Type B pancreatic cell (in vitro differentiated cells): ENCODE data around the gene GFRA1. TPM values are rescaled to one million over a fixed set of nuclear protein-coding genes. Genes with fewer than 3 reads are reported as not detected.

Experiments used
- DNase-seq: peaks from one replicate; pipeline ENCODE4 v3.0.0; 2021; ENCODE audit warnings: mixed read lengths; ENCODE audit not compliant: unreplicated experiment; ENCODE audit errors: extremely low spot score
- H3K27ac Mint-ChIP-seq: 2 replicates; pipeline ENCODE4 v1.8.0; 2021; ENCODE audit warnings: mild to moderate bottlenecking, mixed read lengths
- H3K27me3 Mint-ChIP-seq: 2 replicates; pipeline ENCODE4 v1.8.0; 2021; ENCODE audit warnings: mixed read lengths
- H3K36me3 Mint-ChIP-seq: 2 replicates; pipeline ENCODE4 v1.8.0; 2021; ENCODE audit warnings: mixed read lengths
- H3K4me1 Mint-ChIP-seq: one replicate; pipeline ENCODE4 v1.8.0; 2021; ENCODE audit warnings: mixed read lengths; ENCODE audit not compliant: unreplicated experiment
- H3K4me3 Mint-ChIP-seq: 2 replicates; pipeline ENCODE4 v1.8.0; 2021; ENCODE audit warnings: mild to moderate bottlenecking, mixed read lengths
- H3K9me3 Mint-ChIP-seq: 2 replicates; pipeline ENCODE4 v1.8.0; 2021; ENCODE audit warnings: mixed read lengths
- CTCF ChIP-seq: fragments of 200-600 bp; sonication (generic); conservative IDR thresholded peaks from 2 replicates; pipeline ENCODE4 v1.5.0; 2021; ENCODE audit warnings: antibody characterized with exemption, mild to moderate bottlenecking
- total RNA-seq: library from RNA; stranded (reverse); gene quantifications from 2 replicates; pipeline ENCODE4 v1.2.1, GENCODE V29; 2021; ENCODE audit warnings: low replicate concordance

Gene GFRA1
- total RNA-seq, 1 donor from 2014 or later = 45.6 TPM

GRCh38 chr10:116183733-116184511 lies 89.1 kb downstream of the GFRA1 start:
- TF ChIP-seq CTCF = no peak
- Mint-ChIP-seq H3K4me1 (peaks cover 34% of the 10 kb centered on the region), H3K4me3 (no peak overlapping the region), H3K36me3 (peaks cover 3% of the 10 kb centered on the region), H3K9me3 (peaks cover 8% of the 10 kb centered on the region), H3K27me3 (peaks cover 7% of the 10 kb centered on the region), H3K27ac (no peak overlapping the region)
- no peak for DNase-seq

- Mint-ChIP-seq H3K27ac (no peak overlapping the region), H3K4me1 (peaks cover 23% of the 10 kb centered on the region), H3K4me3 (no peak overlapping the region), H3K27me3 (peaks cover 7% of the 10 kb centered on the region), H3K36me3 (peaks cover 3% of the 10 kb centered on the region), H3K9me3 (peaks cover 8% of the 10 kb centered on the region)
- no peak for DNase-seq
- TF ChIP-seq CTCF = no peak
These were observed 90.6 kb downstream of the GFRA1 start for GRCh38 chr10:116182426-116182825.

- no peak overlapping the region for H3K27ac Mint-ChIP-seq
- H3K9me3 Mint-ChIP-seq = peaks cover 4% of the 10 kb centered on the region
- H3K4me3 Mint-ChIP-seq = no peak overlapping the region
These were observed 94.9 kb downstream of the GFRA1 start for GRCh38 chr10:116178086-116178605.

GRCh38 chr10:116175231-116175630 lies 97.8 kb downstream of the GFRA1 start:
- Mint-ChIP-seq H3K9me3 (peaks cover 4% of the 10 kb centered on the region), H3K27ac (no peak overlapping the region), H3K36me3 (peaks cover 4% of the 10 kb centered on the region), H3K4me3 (no peak overlapping the region), H3K4me1 (peaks cover 20% of the 10 kb centered on the region), H3K27me3 (peaks cover 4% of the 10 kb centered on the region)
- TF ChIP-seq CTCF = no peak
- DNase-seq = no peak

More at GRCh38 chr10:116178086-116178605, 94.9 kb downstream of the GFRA1 start:
- no peak for DNase-seq
- no peak for TF ChIP-seq CTCF
- Mint-ChIP-seq H3K4me1 (peaks cover 5% of the 10 kb centered on the region), H3K36me3 (no peaks in the 10 kb centered on the region), H3K27me3 (peaks cover 3% of the 10 kb centered on the region)

- DNase-seq = no peak
- Mint-ChIP-seq H3K27me3 (peaks cover 4% of the 10 kb centered on the region), H3K4me3 (no peak overlapping the region), H3K4me1 (peaks cover 27% of the 10 kb centered on the region), H3K9me3 (no peaks in the 10 kb centered on the region), H3K36me3 (peaks cover 4% of the 10 kb centered on the region), H3K27ac (no peak overlapping the region)
- TF ChIP-seq CTCF = no peak
These were observed 101.5 kb downstream of the GFRA1 start for GRCh38 chr10:116171505-116171904.
